GM18508 (cell line): ENCODE measurements around the gene GBP5.
"Not testable (repeated sequence)": the region's sequence is repeated elsewhere in the genome, so short reads cannot be mapped to it uniquely, and the experiment has no call there.

ENCODE experiments used
- ATAC-seq: cut with Tn5 transposase; IDR thresholded peaks from one replicate; pipeline ENCODE4 v1.9.1; 2021; ENCODE audit warnings: moderate number of reproducible peaks; ENCODE audit not compliant: insufficient read depth, unreplicated experiment

The GBP5 gene

DNA sequence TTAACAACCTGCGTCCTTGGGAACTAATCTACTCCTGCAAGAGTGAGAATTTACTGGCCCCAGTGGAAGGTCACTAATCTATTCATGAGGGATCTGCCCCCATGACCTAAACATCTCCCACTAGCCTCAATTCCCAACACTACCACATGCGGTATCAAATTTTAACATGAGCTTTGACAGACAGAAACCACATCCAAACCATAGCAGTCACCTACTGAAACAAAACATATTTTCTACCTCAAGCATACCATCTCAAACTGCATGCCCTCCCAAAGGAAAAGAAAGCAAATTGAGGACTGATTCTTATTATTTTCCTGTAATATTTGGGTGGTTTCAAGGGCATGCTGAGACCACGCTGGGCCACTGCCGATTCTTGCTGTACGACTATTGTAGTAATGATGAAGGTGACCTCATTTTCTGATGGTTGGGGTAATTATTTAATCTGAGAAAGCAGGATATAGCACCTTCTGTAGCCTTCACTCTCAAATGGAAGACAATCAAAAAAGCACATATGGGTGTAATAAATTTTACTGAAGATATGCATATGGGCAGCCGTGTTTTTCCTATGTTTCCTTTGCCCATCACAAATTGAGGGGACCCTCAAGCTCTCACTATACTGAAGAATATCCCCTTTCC, 13.2 kb upstream of the GBP5 start:
- ATAC-seq: no peak

DNA sequence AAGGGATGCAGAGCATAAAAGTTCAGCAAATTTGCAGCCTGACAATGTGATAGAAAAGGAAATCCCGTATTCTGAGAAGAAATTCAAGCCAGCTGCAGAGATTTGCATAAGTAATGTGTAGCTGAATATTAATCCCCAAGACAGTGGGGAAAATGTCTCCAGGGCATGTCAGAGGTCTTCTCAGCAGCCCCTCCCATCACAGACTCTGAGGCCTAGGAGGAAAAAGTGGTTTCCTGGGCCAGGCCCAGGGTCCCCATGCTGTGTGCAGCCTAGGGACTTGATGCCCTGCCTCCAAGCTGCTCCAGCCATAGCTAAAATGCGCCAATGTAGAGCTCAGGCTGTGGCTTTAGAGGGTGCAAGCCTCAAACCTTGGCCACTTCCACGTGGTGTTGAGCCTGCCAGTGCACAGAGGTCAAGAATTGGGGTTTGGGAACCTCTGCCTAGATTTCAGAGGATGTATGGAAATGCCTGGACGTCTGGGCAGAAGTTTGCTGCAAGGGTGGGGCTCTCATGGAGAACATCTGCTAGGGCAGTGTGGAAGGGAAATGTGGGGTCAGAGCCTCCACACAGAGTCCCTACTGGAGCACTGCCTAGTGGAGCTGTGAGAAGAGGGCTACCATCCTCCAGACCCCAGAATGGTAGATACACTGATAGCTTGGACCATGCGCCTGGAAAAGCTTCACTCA, 11.6 kb upstream of the GBP5 start:
- not testable (repeated sequence) for ATAC-seq

DNA sequence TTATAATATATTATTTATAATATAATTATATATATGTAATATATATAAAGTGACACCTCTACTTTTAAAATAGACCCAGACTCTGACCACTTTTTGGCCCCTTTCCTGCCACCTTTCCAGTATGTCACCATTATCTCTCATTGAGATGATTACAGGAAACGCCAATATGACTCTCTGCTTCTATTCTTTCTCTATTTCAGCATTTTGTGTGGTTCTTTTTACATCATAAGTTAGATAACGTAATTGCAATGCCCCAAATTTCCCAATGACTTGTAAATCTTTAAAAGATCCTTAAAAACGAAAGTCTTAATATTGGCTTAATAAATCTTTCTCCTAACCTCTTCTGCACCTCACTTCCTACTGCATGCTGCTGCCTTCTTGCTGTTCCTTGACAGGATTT, 8.1 kb upstream of the GBP5 start:
- ATAC-seq: no peak

DNA sequence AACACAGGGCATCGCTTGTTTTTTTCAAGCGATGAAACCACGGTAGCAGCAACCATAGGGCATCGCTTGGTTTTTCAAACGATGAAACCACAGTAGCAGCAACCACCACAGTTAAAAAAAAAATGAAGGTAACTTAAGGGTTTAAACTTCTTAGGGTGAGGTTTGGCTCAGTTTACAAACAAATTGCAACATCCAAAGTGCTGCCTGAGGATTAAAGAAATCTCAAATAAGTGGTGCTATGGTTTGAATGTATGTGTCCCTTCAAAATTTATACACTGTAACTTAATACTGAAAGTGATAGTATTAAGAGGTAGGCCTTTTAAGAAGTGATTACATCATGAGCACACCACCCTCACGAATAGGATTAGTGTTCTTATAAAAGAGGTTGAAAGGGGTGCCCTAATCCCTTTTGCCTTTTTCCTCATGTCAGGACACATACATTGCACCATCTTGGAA, 6.4 kb upstream of the GBP5 start:
- no peak for ATAC-seq

DNA sequence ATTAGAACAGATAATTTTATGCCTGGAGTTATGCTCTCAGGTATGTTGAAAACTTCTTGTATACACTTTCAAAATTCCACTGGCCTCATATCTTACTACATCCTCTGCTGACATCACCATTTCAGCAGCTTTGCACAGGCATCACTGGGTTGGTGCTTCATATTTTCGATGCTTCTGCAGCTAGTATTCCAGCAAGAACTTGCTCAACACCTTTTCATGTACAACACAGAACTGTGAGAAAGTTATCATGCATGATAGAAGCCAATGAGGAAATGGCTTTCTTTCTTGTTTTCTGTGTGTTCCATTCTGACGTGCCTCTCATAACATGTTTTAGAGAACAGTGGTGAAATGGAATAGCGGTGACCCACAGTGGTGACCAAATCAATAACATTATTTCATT, 5.1 kb upstream of the GBP5 start:
- ATAC-seq: no peak

DNA sequence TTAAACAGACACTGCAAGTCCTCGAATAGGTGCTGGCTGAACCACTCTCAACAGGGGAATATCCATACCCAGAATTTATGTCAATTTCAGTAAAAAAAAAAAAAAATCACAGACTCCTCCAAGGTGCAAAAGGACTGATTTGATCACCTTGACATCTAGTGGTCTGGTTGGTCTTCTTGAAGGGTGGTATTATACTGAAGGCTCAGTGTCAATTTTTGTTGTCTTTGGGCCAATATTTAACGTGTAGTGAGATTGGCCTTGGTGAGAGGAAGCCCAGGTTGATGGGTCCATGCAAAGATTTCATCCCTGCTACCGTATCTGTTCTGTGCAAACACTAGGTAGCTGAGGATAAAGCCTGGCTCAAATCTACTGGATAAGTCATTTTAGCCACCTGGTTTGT, 4.0 kb upstream of the GBP5 start:
- ATAC-seq: no peak

DNA sequence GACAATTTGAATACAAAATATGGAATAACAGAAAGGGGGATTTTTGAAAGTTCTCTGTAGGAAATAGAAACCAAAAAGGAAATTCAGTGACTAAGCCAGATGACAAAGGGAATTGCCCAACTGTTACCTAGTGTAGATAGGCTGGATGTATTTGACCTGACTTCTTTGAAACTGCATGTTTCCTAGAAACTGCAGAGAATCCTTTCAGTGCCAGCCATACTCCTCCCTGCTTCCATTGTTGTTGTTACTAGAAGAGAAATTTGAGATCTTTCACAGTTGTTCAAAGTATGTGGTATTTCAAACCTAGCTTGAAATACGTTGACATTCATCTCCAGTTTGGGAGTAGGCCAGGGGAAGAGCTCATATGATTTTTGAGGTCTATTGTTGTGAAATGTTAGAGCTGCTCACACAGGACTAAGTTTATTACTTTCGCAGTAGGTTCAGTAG, 1.8 kb upstream of the GBP5 start:
- no peak for ATAC-seq

DNA sequence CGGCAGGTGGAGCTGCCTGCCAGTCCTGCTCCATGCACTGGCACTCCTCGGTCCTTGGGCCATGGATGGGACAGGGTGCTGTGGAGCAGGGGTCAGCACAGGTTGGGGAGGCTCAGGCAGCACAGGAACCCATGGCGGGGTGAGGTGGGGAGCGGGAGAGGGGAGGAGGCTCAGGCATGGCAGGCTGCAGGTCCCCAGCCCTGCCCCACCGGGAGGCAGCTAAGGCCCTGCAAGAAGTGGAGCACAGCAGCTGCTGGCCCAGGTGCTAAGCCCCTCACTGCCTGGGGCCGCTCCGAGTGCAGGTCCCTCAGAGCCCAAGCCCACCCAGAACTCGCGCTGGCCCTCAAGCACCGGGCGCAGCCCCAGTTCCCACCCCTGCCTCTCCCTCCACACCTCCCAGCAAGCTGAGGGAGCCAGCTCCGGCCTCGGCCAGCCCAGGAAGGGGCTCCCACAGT, 691 bp upstream of the GBP5 start:
- no peak for ATAC-seq

DNA sequence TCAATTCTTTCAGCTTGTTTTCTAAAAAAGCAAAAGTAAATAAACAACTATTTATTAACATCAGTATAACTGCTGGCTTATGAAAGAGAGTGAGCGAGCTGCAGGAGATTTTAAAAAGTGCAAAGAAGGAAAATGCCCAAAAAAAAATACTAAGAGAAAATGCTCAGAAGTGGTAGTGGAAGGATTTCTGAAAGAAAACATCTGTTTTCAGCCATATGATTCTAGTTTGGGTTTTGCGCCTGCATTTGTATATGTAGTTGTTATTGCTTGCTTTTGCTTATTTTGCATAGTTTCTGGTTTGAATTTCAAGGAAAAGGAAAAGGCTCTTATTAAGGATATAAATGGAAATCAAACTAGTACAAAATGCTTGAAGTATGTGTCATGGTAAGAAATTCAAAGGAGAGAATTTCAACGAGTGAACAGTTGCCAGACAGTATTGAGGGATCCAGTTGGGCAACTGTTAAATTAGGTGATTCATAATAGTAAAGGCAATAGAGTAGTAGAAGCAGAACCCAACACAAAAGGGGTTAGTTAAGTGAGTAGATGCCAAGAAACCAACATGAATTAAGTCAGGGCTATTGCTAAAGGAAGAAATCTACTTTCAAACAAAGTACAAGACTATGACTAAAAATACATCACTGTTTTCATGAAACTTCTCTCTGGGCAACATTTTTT, 1.2 kb downstream of the GBP5 start:
- ATAC-seq: no peak

DNA sequence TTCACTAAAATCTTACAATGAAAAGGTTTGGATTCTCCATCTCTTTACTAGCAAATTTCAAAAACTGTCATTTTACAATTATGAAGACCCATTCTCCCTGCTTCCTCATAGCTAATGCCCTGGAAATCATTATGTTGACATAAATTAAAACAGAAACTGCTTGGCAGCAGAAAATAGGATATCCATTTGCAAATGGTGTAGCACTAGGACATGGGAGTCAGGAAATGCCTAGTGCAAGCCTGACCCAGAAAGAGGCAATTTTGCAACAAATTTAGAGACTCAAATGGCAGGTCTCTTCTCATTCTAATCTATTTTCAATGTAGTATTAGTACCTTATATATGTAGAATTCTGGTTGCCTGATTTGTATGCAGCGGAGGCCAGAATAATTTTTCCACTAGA, 2.2 kb downstream of the GBP5 start:
- no peak for ATAC-seq

DNA sequence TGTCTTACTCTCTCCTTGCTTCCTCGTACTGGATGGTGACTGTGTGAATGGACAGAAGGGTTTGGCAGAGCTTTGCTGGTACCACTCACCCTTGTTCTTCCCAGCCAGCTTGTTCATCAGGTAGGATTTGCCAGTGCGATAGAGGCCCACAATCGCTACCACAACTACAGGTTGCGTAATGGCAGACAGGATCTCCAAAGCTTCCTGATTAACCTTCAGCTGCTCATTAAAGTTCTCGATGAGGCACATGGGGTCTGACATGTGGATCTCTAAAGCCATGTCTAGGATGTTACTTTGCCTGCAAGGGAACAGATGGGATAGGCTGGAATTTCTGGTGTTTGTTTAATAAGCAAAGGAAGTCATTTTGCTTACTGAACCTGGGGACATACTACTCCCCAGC, 3.4 kb downstream of the GBP5 start:
- no peak for ATAC-seq

DNA sequence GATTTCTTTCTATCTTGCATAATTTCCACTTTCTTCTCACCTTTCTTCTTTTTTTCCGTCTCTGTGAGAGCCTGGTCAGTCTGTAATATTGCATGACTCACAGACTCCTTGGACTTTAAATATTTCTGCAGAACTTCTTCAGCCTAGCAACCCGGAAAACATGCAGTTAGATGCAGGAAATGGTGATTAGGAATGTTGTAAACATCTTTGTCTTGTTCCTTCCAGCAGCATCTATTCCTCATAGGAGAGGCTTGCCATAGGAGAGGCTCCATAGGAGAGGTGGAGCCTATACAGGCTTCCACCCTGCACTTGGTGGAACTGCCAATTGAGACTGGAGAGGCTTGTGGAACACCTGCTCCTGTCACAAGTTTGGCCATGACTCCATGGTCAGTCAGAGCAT, 10.0 kb downstream of the GBP5 start:
- no peak for ATAC-seq

DNA sequence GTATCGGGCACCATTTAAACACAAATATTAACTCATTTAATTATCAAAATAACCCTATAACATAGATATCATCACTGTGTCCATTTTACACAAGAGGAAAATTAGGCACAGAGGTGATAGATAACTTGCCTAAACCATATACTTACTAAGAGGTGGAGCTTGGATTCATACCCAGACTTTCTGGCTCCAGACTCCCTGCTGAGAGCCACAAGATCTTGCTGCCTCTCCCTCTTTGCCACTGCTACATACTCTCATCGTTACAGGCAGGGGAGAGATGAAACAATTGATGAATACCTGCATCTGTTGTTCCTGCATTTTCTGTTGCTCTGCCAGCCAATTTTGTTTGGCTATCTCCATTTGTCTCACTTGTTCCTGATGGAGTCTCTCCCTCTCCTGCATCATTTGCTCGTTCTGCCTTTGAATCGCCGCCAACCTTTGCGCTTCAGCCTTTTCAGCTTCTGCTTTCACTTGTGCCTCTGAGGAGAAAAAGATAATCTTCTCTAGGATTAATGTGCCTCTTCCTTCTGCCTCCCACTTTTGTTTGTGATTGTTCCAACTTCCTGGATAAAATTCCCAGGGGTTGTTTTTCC, 10.6 kb downstream of the GBP5 start:
- ATAC-seq: no peak

DNA sequence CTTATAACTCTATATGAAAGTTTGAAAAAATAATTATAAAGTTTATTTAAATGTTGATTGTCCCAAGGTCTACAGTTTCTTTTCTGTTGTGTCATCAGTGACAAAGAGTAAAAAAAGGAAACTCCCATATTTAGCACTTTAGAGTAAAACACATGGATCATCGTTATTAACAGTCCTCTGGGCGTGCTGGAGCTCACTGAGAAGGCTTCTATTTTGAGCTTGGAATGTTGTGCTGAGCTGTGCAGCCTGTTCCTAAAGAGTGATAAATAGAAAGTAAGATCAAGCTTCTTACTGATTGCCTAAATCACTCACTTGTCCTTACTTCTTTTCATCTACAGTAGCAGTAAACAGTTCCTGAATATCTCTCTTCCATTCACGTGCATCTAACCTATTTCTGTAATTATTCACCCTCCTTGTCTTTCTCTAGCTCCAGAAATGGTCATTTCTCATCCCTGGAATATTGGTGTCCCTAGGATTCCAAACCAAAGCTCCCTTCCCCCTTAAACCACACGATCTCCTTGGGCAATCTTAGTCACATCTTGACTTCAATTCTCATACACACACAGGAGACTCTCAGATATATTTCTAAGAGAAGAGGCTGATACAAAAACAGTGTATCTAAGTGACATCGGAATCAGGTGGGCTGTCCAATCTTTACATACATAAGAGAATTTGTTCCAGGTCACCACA, 11.9 kb downstream of the GBP5 start:
- ATAC-seq: no peak

DNA sequence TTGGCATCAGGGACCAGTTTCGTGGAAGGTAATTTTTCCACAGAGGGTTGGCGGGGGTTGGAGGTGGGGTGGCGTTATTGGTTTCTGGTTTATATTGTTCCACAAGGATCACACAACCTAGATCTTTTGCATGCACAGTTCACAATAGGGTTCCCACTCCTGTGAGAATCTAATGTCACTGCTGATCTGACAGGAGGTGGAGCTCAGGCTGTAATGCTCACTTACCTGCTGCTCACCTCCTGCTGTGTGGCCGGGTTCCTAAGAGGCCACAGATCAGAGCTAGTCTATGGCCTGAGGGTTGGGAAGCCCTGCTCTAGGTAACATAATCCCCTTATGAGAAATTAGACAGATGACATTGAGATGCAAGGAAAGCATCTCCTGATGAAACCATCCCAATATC, 12.6 kb downstream of the GBP5 start:
- no peak for ATAC-seq

DNA sequence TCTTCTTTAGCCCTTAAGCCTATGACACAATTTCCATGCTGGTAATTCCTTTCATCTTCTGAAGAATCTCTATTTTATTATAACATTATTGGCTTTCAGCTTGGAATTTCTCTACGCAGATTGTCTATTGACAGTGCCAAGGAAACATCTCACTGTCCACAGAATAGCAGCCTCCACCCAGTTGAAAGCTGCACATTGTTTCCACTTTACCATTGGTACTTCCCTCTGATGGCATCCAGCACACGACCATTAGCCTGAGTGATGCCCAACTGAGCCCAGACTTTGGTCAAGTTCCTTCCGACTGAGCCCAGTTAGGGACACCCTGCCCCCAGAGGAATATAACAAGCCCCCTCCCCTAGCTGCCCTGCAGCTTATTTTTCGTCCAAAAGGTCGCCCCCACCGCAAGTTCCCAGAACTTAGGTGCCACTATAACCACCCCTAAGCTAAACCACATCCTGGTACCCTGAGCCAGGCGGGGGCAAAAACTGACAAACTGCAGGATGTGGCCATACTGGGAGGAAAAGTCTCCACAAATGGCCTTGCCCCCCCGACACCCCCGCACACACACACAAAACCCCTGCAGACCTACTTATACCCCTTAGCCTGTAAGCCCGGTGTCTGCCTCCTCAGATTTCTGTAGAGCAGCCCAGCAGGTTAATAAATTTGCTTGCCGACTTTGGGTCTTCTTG, 13.2 kb downstream of the GBP5 start:
- no peak for ATAC-seq

DNA sequence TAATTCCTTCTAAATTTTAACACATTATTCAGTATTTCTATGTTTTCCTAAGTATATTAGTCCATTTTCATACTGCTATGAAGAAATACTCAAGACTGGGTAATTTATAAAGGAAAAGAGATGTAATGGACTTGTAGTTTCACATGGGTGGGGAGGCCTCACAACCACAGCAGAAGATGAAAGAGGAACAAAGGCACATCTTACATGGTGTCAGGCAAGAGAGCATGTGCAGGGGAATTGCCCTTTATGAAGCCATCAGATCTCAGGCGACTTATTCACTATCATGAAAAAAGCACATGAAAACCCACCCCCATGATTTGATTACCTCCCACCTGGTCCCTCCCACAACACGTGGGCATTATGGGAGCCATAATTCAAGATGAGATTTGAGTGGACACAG, 15.6 kb downstream of the GBP5 start:
- ATAC-seq: no peak

DNA sequence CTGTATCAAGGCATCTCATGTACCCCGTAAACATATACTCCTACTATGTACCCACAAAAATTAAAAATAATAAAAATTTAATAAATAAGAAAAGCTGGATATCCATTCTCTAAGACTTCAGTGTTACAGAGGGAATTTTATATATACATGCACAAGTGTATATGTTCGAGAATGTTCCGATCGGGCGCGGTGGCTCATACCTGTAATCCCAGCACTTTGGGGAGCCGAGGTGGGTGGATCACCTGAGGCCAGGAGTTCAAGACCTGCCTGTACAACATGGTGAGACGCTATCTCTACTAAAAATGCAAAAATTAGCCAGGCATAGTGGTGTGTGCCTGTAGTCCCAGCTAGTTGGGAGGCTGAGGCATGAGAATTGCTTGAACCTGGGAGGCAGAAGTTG, 17.1 kb downstream of the GBP5 start:
- not testable (repeated sequence) for ATAC-seq

DNA sequence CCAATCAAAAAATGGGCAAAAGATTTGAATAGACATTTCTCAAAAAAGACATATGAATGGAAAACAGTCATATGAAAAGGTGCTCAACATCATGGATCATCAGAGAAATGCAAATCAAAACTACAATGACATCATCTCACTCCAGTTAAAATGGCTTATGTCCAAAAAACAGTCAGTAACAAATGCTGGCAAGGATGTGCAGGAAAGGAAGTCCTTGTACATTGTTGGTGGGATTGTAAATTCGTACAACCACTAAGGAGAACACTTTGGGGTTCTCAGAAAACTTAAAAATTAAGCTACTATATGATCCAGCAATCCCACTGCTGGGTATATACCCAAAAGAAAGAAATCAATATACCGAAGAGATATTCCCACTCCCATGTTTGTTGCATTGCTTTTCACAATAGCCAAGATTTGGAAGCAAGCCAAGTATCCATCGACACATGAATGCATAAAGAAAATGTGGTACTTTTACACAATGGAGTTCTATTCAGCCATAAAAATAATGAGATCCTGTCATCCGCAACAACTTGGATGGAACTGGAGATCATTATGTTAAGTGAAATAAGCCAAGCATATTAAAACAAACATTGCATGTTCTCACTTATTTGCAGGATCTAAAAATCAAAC, 17.9 kb downstream of the GBP5 start:
- no peak for ATAC-seq

DNA sequence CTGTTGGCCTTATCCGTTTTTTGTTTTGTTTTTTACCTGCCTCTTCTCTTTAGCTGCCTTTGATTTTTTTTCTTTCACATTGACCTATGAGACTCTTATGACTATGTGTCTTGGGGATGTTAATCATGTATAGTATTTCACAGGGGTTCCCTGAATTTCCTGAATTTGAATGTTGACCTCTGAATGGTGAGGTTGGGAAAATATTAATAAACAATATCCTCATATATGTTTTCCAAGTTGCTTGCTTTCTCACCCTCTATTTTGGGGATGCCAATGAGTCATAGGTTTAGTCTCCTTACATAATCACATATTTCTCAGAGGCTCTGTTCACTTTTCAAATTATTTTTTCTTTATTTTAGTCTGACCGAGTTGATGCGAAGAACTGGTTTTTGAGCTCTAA, 29.6 kb downstream of the GBP5 start:
- ATAC-seq: no peak
